K562 (cell line): ENCODE results near the gene ROBO1. TPM values are rescaled to one million over a fixed set of nuclear protein-coding genes. Genes with fewer than 3 reads are reported as not detected.

Source experiments
- CBX2 ChIP-seq: fragments of 200-600 bp; sonication (generic); IDR thresholded peaks from one replicate; pipeline ENCODE4 v1.6.1; 2012; ENCODE audit warnings: mild to moderate bottlenecking, low read length, inconsistent platforms; ENCODE audit not compliant: insufficient read depth, poor library complexity, severe bottlenecking
- CHD1 ChIP-seq: fragments of 200-600 bp; sonication (generic); IDR thresholded peaks from one replicate; pipeline ENCODE4 v1.6.1; 2012; ENCODE audit warnings: mild to moderate bottlenecking, moderate library complexity, low read length, inconsistent platforms
- CREBBP ChIP-seq: IDR thresholded peaks from one replicate; pipeline ENCODE4 v1.6.1; 2012; ENCODE audit warnings: low read depth, mild to moderate bottlenecking, control low read depth, inconsistent platforms, low read length
- CTCFL ChIP-seq: IDR thresholded peaks from 2 replicates; pipeline ENCODE4 v1.6.1; 2011; ENCODE audit warnings: borderline replicate concordance, low read depth, mild to moderate bottlenecking, moderate library complexity, low read length; ENCODE audit not compliant: insufficient read depth, poor library complexity, severe bottlenecking
- GATAD2B ChIP-seq: fragments of 450-650 bp; IDR thresholded peaks from 2 replicates; pipeline ENCODE4 v1.6.1; 2017; ENCODE audit warnings: mild to moderate bottlenecking, borderline replicate concordance
- KLF6 ChIP-seq: fragments of 250-450 bp; sonication (Bioruptor Pico); IDR thresholded peaks from 2 replicates; pipeline ENCODE4 v1.4.0; 2020; ENCODE audit warnings: mild to moderate bottlenecking, moderate library complexity, borderline replicate concordance
- PCBP2 ChIP-seq: fragments of 200-400 bp; formaldehyde crosslinking; IDR thresholded peaks from 2 replicates; pipeline ENCODE4 v1.6.1; 2018; ENCODE audit warnings: low read length, low read depth, mild to moderate bottlenecking, moderate library complexity; ENCODE audit not compliant: poor library complexity, severe bottlenecking
- U2AF1 ChIP-seq: fragments of 200-400 bp; formaldehyde crosslinking; optimal IDR thresholded peaks from 2 replicates; pipeline ENCODE3; 2017; ENCODE audit warnings: mild to moderate bottlenecking, low read depth, low read length, moderate library complexity
- ZNF277 ChIP-seq: fragments of 250-450 bp; sonication (Bioruptor Pico); IDR thresholded peaks from 2 replicates; pipeline ENCODE4 v1.8.0; 2022; ENCODE audit warnings: inconsistent platforms, mild to moderate bottlenecking, moderate library complexity, borderline replicate concordance
- polyA plus RNA-seq, 8 experiments: library from polyadenylated mRNA; depleted of rRNA in 4 of 8; stranded (reverse) in 5 of 8; unstranded in 3 of 8; fragments of >200 nt; fragmentation: Nextera tagmentation in 2 of 8; fragmentation: Illumina TruSeq in 1 of 8; extraction: Ambion mirVana in 2 of 8; extraction: Trizol in 1 of 8; gene quantifications; 2 replicates each; pipeline versions ENCODE4 v1.2.1 to v1.2.3, GENCODE V29; 2011 to 2014; ENCODE audit warnings: inconsistent platforms in 1 of 8, missing spikeins in 1 of 8
- total RNA-seq, 7 experiments: library from RNA; depleted of rRNA in 6 of 7; stranded (reverse); fragments of >200 nt in 6 of 7; fragmentation: Illumina TruSeq in 2 of 7; extraction: Trizol in 2 of 7; gene quantifications; 2 replicates each; pipeline versions ENCODE4 v1.2.1 to v1.2.3, GENCODE V29; 2011 to 2021; ENCODE audit warnings: low replicate concordance in 1 of 7
- TF ChIP-seq, protein P1 (sequence below): fragments of 450-650 bp; formaldehyde crosslinking; conservative IDR thresholded peaks from 2 replicates; pipeline ENCODE4 v1.4.0; 2022; ENCODE audit warnings: mild to moderate bottlenecking, missing genetic modification characterization
- TF ChIP-seq, protein P2 (sequence below), 2 experiments: IDR thresholded peaks; 2 replicates each; pipeline ENCODE4 v1.6.1; 2012; ENCODE audit warnings: improper control_type of control experiment in 2 of 2, low read depth in 2 of 2, low read length in 2 of 2, borderline replicate concordance in 1 of 2

The ROBO1 gene
- total and polyA plus RNA-seq, 9 of the 15 experiments (the other 6 are each of a cell fraction or from before 2014, with no cell fraction given): 0.01 to 0.53 (median 0.17) TPM; not detected in 5

- no peak for TF ChIP-seq CTCFL
- TF ChIP-seq U2AF1: no peak
- TF ChIP-seq PCBP2: no peak
- no peak for TF ChIP-seq CBX2
- TF ChIP-seq GATAD2B: no peak
- no peak for TF ChIP-seq CHD1
- TF ChIP-seq, protein P1, sequence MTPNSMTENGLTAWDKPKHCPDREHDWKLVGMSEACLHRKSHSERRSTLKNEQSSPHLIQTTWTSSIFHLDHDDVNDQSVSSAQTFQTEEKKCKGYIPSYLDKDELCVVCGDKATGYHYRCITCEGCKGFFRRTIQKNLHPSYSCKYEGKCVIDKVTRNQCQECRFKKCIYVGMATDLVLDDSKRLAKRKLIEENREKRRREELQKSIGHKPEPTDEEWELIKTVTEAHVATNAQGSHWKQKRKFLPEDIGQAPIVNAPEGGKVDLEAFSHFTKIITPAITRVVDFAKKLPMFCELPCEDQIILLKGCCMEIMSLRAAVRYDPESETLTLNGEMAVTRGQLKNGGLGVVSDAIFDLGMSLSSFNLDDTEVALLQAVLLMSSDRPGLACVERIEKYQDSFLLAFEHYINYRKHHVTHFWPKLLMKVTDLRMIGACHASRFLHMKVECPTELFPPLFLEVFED (CRISPR knock-in tag): no peak
- no peak for TF ChIP-seq CREBBP
- no peak for TF ChIP-seq KLF6
- TF ChIP-seq, protein P2, sequence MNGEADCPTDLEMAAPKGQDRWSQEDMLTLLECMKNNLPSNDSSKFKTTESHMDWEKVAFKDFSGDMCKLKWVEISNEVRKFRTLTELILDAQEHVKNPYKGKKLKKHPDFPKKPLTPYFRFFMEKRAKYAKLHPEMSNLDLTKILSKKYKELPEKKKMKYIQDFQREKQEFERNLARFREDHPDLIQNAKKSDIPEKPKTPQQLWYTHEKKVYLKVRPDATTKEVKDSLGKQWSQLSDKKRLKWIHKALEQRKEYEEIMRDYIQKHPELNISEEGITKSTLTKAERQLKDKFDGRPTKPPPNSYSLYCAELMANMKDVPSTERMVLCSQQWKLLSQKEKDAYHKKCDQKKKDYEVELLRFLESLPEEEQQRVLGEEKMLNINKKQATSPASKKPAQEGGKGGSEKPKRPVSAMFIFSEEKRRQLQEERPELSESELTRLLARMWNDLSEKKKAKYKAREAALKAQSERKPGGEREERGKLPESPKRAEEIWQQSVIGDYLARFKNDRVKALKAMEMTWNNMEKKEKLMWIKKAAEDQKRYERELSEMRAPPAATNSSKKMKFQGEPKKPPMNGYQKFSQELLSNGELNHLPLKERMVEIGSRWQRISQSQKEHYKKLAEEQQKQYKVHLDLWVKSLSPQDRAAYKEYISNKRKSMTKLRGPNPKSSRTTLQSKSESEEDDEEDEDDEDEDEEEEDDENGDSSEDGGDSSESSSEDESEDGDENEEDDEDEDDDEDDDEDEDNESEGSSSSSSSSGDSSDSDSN (IDR thresholded peaks at IDR 0.05; ENCODE audit: borderline replicate concordance in 1 of 2, low read depth in 2 of 2, low read length in 2 of 2): no peak
- TF ChIP-seq ZNF277 (CRISPR knock-in tag): no peak
Observed at GRCh38 chr3:79684041-79684440, 83.8 kb downstream of the ROBO1 start (continued).
